HL-60 (cell line): ENCODE results near the gene NEDD4L.

Experiments used
- GABPA ChIP-seq: IDR thresholded peaks from 2 replicates; pipeline ENCODE4 v1.6.1; 2012; ENCODE audit warnings: low read depth
- POLR2AphosphoS5 ChIP-seq: IDR thresholded peaks from 2 replicates; pipeline ENCODE4 v1.6.1; 2012; ENCODE audit warnings: low read depth
- SPI1 ChIP-seq: IDR thresholded peaks from 2 replicates; pipeline ENCODE4 v1.6.1; 2012; ENCODE audit warnings: low read depth, mild to moderate bottlenecking, borderline replicate concordance
- TF ChIP-seq, protein P1 (sequence below): IDR thresholded peaks from 2 replicates; pipeline ENCODE4 v1.6.1; 2012; ENCODE audit warnings: low read depth; ENCODE audit not compliant: insufficient replicate concordance
- TF ChIP-seq, protein P2 (sequence below): IDR thresholded peaks from one replicate; pipeline ENCODE4 v1.5.1; 2011; ENCODE audit warnings: low read length, control low read depth, inconsistent platforms; ENCODE audit not compliant: insufficient read depth

DNA sequence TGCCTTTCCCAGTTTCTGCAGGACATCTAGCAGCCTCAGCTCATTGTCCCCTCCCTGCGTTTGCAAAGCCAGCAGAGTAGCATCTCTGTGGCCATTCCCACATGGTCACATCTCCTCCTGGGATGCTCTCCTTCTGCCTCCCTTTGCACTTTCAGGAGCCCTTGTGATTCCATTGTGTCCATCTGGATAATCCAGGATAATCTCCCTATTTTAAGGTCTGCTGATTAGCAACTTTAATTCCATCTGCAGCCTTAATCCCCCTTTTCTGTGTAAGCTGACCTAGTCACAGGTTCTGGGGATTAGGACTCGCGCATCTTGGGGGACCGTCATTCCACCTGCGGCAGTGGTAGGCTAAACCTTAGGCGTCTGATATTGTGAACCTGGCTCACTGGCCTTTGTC, 70.7 kb downstream of the NEDD4L start:
- TF ChIP-seq, protein P1, sequence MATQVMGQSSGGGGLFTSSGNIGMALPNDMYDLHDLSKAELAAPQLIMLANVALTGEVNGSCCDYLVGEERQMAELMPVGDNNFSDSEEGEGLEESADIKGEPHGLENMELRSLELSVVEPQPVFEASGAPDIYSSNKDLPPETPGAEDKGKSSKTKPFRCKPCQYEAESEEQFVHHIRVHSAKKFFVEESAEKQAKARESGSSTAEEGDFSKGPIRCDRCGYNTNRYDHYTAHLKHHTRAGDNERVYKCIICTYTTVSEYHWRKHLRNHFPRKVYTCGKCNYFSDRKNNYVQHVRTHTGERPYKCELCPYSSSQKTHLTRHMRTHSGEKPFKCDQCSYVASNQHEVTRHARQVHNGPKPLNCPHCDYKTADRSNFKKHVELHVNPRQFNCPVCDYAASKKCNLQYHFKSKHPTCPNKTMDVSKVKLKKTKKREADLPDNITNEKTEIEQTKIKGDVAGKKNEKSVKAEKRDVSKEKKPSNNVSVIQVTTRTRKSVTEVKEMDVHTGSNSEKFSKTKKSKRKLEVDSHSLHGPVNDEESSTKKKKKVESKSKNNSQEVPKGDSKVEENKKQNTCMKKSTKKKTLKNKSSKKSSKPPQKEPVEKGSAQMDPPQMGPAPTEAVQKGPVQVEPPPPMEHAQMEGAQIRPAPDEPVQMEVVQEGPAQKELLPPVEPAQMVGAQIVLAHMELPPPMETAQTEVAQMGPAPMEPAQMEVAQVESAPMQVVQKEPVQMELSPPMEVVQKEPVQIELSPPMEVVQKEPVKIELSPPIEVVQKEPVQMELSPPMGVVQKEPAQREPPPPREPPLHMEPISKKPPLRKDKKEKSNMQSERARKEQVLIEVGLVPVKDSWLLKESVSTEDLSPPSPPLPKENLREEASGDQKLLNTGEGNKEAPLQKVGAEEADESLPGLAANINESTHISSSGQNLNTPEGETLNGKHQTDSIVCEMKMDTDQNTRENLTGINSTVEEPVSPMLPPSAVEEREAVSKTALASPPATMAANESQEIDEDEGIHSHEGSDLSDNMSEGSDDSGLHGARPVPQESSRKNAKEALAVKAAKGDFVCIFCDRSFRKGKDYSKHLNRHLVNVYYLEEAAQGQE = no peak
- no peak for TF ChIP-seq SPI1
- TF ChIP-seq, protein P2, sequence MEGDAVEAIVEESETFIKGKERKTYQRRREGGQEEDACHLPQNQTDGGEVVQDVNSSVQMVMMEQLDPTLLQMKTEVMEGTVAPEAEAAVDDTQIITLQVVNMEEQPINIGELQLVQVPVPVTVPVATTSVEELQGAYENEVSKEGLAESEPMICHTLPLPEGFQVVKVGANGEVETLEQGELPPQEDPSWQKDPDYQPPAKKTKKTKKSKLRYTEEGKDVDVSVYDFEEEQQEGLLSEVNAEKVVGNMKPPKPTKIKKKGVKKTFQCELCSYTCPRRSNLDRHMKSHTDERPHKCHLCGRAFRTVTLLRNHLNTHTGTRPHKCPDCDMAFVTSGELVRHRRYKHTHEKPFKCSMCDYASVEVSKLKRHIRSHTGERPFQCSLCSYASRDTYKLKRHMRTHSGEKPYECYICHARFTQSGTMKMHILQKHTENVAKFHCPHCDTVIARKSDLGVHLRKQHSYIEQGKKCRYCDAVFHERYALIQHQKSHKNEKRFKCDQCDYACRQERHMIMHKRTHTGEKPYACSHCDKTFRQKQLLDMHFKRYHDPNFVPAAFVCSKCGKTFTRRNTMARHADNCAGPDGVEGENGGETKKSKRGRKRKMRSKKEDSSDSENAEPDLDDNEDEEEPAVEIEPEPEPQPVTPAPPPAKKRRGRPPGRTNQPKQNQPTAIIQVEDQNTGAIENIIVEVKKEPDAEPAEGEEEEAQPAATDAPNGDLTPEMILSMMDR = no peak
- TF ChIP-seq GABPA = no peak
- TF ChIP-seq POLR2AphosphoS5 = no peak
